HG02852 (cell line): ENCODE measurements around the gene C1orf232.

Source experiments
- ATAC-seq: cut with Tn5 transposase; IDR thresholded peaks from one replicate; pipeline ENCODE4 v1.9.1; 2021; ENCODE audit warnings: mild to moderate bottlenecking, moderate library complexity; ENCODE audit not compliant: unreplicated experiment

Gene C1orf232

GRCh38 chr1:26125382-26125781 lies 43.4 kb downstream of the C1orf232 start:
- no peak for ATAC-seq

GRCh38 chr1:26124418-26125331 lies 44.1 kb downstream of the C1orf232 start:
- ATAC-seq, result no peak

GRCh38 chr1:26122988-26123973 lies 45.5 kb downstream of the C1orf232 start:
- no peak for ATAC-seq

DNA sequence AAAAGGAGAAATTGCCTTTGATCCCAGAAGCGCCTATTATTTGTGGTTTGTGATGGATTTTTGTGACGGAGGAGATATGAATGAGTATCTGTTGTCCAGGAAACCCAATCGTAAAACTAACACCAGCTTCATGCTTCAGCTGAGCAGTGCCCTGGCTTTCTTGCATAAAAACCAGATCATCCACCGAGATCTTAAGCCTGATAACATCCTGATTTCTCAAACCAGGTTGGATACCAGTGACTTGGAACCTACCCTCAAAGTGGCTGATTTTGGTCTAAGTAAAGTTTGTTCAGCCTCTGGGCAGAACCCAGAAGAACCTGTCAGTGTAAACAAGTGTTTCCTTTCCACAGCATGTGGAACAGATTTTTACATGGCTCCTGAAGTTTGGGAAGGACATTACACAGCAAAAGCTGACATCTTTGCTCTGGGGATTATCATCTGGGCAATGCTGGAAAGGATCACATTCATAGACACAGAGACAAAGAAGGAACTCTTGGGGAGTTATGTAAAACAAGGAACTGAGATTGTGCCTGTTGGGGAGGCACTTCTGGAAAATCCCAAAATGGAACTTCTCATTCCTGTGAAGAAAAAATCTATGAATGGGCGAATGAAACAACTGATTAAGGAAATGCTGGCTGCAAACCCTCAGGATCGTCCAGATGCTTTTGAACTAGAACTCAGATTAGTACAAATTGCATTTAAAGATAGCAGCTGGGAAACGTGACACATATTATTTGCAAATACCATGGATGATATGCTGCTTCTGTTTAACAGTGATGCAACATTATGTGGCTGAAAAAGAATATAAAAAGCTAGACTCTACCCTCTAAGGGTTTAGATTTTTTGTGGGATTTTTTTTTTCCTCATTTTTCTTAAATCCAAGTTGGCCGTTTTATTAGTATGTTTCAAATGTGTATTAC lies 46.6 kb downstream of the C1orf232 start:
- no peak for ATAC-seq

DNA sequence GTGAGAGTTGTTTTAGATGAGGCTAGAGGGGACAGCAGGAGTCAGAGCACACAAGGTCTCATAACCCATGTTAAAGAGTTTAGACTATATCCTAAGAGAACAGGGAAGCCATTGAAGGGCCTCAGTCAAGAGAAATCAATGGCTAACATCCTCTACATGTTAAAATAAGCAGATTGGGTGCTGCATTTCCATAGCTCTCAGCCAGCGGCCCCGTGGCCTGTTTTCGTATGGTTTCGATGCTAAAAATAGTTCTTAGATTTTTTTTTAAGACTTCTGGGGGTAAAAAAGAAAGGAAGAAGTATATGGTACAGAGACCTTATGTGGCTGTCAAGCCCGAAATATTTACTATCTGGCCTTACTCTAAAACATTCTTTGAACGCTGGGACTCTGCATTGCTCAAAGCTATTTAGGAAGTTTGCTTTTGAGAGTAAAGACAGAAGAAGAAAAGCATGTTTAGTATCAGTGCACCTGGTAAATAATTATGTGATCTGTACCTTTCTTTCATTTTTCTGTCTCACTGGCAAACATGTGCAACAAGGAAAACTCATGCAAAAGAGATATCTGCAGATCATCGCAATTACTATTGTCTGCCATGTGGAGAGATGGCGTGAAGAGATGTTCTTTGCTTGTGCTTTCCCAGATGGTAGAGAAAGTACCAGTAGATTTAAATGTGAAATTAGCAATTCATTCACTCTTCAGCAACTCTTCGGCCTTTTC lies 48.7 kb downstream of the C1orf232 start:
- no peak for ATAC-seq

DNA sequence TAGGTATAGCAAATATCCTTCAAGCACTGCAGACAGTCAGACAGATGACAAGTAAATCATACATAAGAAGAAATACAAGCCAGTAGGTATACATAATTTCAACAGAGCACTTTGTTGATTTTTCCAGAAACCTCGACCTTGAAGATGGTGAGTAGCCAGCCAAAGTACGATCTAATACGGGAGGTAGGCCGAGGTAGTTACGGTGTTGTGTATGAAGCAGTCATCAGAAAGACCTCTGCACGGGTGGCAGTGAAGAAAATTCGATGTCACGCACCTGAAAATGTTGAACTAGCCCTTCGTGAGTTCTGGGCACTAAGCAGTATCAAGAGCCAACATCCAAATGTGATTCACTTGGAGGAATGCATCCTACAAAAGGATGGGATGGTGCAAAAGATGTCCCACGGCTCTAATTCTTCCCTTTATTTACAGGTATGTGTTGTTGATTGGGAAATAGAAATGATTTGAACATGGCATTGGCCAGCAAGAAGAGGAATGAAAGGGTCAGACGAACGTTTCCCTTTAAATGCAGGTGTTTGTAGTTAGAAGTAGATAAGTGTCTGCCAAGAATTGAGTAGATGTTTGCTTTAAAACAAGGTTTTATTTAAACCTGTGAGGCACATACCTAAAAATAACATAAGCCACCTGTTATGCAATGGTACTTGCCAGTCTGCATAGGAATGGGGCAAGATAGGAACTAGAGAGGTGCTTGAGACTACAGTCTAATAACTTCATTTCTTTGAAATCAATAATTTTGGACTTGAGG lies 54.4 kb downstream of the C1orf232 start:
- no peak for ATAC-seq
